IPS-18a (cell line): Measurements from ENCODE around the gene IL10.

ENCODE experiments used
- H3K27ac ChIP-seq: one replicate; pipeline ENCODE4 v1.5.1; 2013; ENCODE audit warnings: low read length
- H3K27me3 ChIP-seq: one replicate; pipeline ENCODE4 v1.6.1; 2013; ENCODE audit warnings: mild to moderate bottlenecking, low read length; ENCODE audit not compliant: control insufficient read depth, insufficient read depth
- H3K36me3 ChIP-seq: one replicate; pipeline ENCODE4 v1.6.1; 2013; ENCODE audit warnings: low read depth, low read length; ENCODE audit not compliant: control insufficient read depth
- H3K4me1 ChIP-seq: one replicate; pipeline ENCODE4 v1.6.1; 2013; ENCODE audit warnings: low read depth, low read length; ENCODE audit not compliant: control insufficient read depth
- H3K4me3 ChIP-seq: one replicate; pipeline ENCODE4 v1.5.1; 2013; ENCODE audit warnings: low read length
- H3K9ac ChIP-seq: one replicate; pipeline ENCODE4 v1.6.1; 2013; ENCODE audit warnings: mild to moderate bottlenecking, low read length, moderate library complexity
- H3K9me3 ChIP-seq: one replicate; pipeline ENCODE4 v1.6.1; 2013; ENCODE audit warnings: low read depth, low read length; ENCODE audit not compliant: control insufficient read depth

Gene IL10

DNA sequence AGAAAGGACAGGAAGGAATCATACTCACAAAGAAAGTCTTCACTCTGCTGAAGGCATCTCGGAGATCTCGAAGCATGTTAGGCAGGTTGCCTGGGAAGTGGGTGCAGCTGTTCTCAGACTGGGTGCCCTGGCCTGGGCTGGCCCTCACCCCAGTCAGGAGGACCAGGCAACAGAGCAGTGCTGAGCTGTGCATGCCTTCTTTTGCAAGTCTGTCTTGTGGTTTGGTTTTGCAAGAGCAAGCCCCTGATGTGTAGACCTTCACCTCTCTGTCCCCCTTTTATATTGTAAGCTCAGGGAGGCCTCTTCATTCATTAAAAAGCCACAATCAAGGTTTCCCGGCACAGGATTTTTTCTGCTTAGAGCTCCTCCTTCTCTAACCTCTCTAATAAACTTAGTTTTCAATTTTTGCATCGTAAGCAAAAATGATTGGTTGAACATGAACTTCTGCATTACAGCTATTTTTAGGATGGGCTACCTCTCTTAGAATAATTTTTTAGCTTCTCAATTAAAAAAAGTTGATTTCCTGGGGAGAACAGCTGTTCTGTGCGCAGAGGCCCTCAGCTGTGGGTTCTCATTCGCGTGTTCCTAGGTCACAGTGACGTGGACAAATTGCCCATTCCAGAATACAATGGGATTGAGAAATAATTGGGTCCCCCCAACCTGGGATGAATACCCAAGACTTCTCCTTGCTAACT lies at the start of gene IL10:
TSS of gene IL10 (minus strand) at position 252 of the 695 bp plus-strand sequence. CDS start at position 193, 59 bp downstream.
- H3K27me3 ChIP-seq = no peaks in the 10 kb centered on the region
- H3K9me3 ChIP-seq = no peaks in the 10 kb centered on the region
- no peaks in the 10 kb centered on the region for H3K36me3 ChIP-seq
- no peak within 1 kb of the TSS for H3K9ac ChIP-seq
- H3K4me3 ChIP-seq = no peak within 1 kb of the TSS
- no peaks in the 10 kb centered on the region for H3K4me1 ChIP-seq
- no peak within 1 kb of the TSS for H3K27ac ChIP-seq

DNA sequence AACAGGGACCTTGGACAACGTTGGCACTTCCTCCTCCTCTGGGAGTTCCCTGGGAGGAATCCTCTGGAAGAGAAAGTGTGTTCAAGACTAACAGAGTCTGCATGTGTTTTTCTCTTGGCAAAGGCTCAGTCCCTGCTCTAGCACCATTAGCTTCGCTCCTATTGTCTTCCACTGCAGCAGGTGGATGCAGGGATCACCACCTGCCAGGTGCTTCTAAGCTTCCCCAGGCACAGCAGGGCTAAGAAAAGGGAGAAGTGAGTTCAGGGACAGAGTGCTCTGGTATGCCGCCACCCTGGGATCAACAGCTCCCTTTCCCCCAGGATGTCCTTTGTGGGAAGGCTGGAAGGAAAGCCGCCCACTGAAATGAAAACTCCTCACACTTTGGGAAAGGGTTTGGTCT lies 49.2 kb upstream of the IL10 start:
- Histone ChIP-seq H3K9me3 (no peaks in the 10 kb centered on the region), H3K27ac (no peak overlapping the region), H3K9ac (no peak overlapping the region), H3K4me1 (no peaks in the 10 kb centered on the region), H3K27me3 (no peaks in the 10 kb centered on the region), H3K36me3 (no peaks in the 10 kb centered on the region), H3K4me3 (no peak overlapping the region)

DNA sequence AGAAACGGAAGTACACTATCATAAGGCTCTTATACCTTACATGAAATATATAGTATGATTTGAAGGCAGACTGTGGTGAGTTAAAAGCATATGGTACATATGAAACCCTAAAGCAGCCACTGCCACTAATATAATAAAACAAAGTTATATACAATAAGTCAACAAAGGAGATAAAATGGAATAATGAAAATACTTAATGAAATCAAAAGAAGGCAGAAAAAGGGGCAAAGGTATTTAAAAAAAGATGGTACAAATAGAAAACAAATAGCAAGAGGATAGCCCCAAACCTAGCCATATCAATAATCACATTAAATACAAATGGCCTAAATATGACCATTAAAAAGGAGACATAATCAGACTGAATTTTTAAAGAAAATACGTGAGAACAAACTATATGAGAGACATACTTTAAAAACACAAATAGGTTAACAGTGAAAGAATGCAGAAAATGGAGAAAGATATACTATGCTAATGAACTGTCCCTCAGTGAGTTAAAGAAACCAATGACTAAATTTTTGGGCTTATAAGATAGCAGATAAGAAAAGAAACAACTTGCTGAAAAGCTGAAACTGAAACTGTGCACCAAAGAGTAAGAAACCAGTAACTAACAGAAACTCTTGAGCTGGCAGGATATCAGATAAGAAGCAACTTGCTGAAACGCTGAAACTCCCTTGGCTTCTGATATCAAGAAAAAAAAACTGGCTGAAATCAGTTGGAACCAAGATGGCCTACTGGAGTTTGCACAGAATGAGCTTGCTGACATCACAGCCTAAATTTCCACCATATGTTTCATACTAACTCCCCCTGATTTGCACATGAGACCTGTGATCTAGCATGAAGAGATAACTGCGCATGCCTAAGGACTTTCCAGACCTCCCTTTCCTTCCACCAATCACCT lies 44.3 kb upstream of the IL10 start:
- Histone ChIP-seq H3K27ac (no peak overlapping the region), H3K9me3 (no peaks in the 10 kb centered on the region), H3K27me3 (no peaks in the 10 kb centered on the region), H3K36me3 (no peaks in the 10 kb centered on the region), H3K9ac (no peak overlapping the region), H3K4me3 (no peak overlapping the region), H3K4me1 (no peaks in the 10 kb centered on the region)

- Histone ChIP-seq H3K4me1 (no peaks in the 10 kb centered on the region), H3K9ac (no peak overlapping the region), H3K9me3 (no peaks in the 10 kb centered on the region), H3K27ac (no peak overlapping the region), H3K27me3 (no peaks in the 10 kb centered on the region), H3K36me3 (no peaks in the 10 kb centered on the region), H3K4me3 (no peak overlapping the region)
Measured at GRCh38 chr1:206814716-206815341, 42.5 kb upstream of the IL10 start.

GRCh38 chr1:206812471-206812870 lies 40.2 kb upstream of the IL10 start:
- Histone ChIP-seq H3K27me3 (no peaks in the 10 kb centered on the region), H3K9ac (no peak overlapping the region), H3K4me3 (no peak overlapping the region), H3K27ac (no peak overlapping the region), H3K4me1 (no peaks in the 10 kb centered on the region), H3K36me3 (no peaks in the 10 kb centered on the region), H3K9me3 (no peaks in the 10 kb centered on the region)

DNA sequence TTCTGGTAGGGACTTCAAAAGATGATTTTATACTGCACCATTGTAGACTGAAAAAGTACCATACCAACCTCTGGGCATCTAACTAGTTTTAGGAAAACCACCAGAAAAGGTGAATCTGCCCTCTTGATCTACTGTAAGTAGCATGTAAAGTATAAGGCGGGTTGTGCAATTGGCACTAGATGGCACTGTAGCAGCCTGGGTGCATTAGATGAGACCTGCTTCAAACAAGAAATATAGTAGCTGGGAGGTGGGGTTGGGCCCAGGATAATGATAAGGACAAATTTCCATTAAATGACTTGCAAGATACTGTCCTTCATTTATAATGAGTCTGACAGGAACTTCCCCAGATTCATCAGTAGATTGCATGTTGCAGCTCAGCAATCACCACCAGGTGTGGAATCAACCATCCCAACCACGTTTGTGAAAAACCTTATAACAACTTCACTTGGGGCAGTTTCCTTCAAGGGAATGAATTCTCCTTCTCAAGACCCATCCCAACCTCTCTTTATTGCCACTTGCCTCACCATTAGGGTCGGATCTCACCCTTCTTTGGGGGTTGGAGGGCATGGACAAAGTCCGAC lies 37.3 kb upstream of the IL10 start:
- Histone ChIP-seq H3K9me3 (no peaks in the 10 kb centered on the region), H3K4me3 (no peak overlapping the region), H3K27ac (no peak overlapping the region), H3K4me1 (no peaks in the 10 kb centered on the region), H3K9ac (no peak overlapping the region), H3K36me3 (no peaks in the 10 kb centered on the region), H3K27me3 (no peaks in the 10 kb centered on the region)

- Histone ChIP-seq H3K27me3 (no peaks in the 10 kb centered on the region), H3K36me3 (no peaks in the 10 kb centered on the region), H3K27ac (no peak overlapping the region), H3K4me1 (no peaks in the 10 kb centered on the region), H3K4me3 (no peak overlapping the region), H3K9ac (no peak overlapping the region), H3K9me3 (no peaks in the 10 kb centered on the region)
Measured at GRCh38 chr1:206808615-206809014, 36.3 kb upstream of the IL10 start.

DNA sequence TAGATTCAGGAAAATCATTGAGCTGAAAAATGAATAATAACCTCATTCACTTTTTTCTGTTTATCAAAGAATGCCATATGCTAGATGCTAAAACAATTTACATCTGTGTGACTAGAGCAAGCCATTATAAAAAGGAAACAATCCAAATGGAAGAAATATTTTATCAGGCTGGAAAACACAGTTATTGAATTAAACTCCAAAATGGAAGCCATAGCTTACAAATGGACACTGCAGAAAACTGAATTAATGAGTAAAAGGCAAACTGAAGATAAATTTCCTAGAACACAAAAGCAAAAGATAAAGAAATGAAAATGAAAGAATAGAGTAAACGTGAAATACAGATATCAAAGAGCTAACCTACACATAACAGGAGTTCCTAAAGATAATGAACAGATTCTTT lies 33.1 kb upstream of the IL10 start:
- Histone ChIP-seq H3K27ac (no peak overlapping the region), H3K4me1 (no peaks in the 10 kb centered on the region), H3K27me3 (no peaks in the 10 kb centered on the region), H3K36me3 (no peaks in the 10 kb centered on the region), H3K4me3 (no peak overlapping the region), H3K9ac (no peak overlapping the region), H3K9me3 (no peaks in the 10 kb centered on the region)

GRCh38 chr1:206804156-206804737 lies 32.0 kb upstream of the IL10 start:
- no peak overlapping the region for H3K27ac ChIP-seq

DNA sequence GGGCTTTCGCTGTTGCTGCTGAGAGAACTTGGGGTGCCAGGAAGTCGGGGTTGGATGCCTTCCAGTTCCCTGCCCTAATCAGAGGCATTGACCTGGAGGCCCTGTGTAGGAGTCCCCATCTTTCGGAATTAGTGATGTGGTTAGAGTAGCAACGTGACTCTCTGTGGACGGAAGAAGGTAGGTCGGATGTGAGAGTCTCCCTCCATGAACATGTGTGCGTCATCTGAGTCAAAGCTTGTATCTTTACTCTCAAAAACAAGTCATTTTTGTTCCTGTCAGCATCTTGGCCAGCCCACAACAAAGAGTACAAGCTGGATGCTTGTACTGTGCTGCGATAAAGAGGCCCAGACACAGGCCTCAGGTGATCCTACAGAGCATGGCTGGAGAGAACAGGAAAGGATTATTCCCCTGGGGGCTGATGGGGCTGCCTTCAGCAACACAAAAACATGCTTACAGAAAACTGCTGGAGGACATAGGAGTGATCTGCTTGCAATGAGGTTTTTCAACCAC lies 31.0 kb upstream of the IL10 start:
- Histone ChIP-seq H3K4me3 (no peak overlapping the region), H3K36me3 (no peaks in the 10 kb centered on the region), H3K9ac (no peak overlapping the region), H3K27ac (no peak overlapping the region), H3K9me3 (no peaks in the 10 kb centered on the region), H3K4me1 (no peaks in the 10 kb centered on the region), H3K27me3 (no peaks in the 10 kb centered on the region)

More at GRCh38 chr1:206804156-206804737, 32.0 kb upstream of the IL10 start:
- Histone ChIP-seq H3K9me3 (no peaks in the 10 kb centered on the region), H3K4me1 (no peaks in the 10 kb centered on the region), H3K4me3 (no peak overlapping the region), H3K36me3 (no peaks in the 10 kb centered on the region), H3K9ac (no peak overlapping the region), H3K27me3 (no peaks in the 10 kb centered on the region)

- Histone ChIP-seq H3K9ac (no peak overlapping the region), H3K9me3 (no peaks in the 10 kb centered on the region), H3K4me1 (no peaks in the 10 kb centered on the region), H3K4me3 (no peak overlapping the region), H3K27me3 (no peaks in the 10 kb centered on the region), H3K36me3 (no peaks in the 10 kb centered on the region), H3K27ac (no peak overlapping the region)
Measured at GRCh38 chr1:206802401-206802800, 30.1 kb upstream of the IL10 start.
